GM19193 (cell line): ENCODE results near the gene TRMT2B.

Source experiments
- POLR2A ChIP-seq: IDR thresholded peaks from 4 replicates; pipeline ENCODE4 v1.6.1; 2011; ENCODE audit not compliant: insufficient read depth, insufficient read length; ENCODE audit errors: extremely low read depth

Gene TRMT2B

GRCh38 chrX:101051549-101052302, at the start of gene TRMT2B:
Gene TRMT2B (minus strand): TSS chrX:101052111. CDS start chrX:101042289, 9,822 bp downstream.
- peak; percentile 71 for TF ChIP-seq POLR2A

- TF ChIP-seq POLR2A, result peak; percentile 65
Measured at GRCh38 chrX:101097546-101098453, 45.9 kb upstream of the TRMT2B start, which contains the start of gene CENPI. Gene CENPI (plus strand): TSS chrX:101098204. CDS start chrX:101101071, 2,867 bp downstream.

GRCh38 chrX:101091817-101092216, 39.9 kb upstream of the TRMT2B start:
- no peak for TF ChIP-seq POLR2A

- TF ChIP-seq POLR2A, result no peak
Measured at GRCh38 chrX:101081231-101081630, 29.3 kb upstream of the TRMT2B start.

GRCh38 chrX:101080326-101081124, 28.6 kb upstream of the TRMT2B start:
- TF ChIP-seq POLR2A, result no peak

- no peak for TF ChIP-seq POLR2A
Measured at GRCh38 chrX:101079736-101080270, 27.9 kb upstream of the TRMT2B start.

- TF ChIP-seq POLR2A, result no peak
Measured at GRCh38 chrX:101078716-101079598, 27.0 kb upstream of the TRMT2B start, which contains the start of gene TMEM35A. Gene TMEM35A (plus strand): TSS chrX:101078879. CDS start chrX:101079003, 124 bp downstream.

- no peak for TF ChIP-seq POLR2A
Measured at GRCh38 chrX:101071582-101071981, 19.7 kb upstream of the TRMT2B start.

- no peak for TF ChIP-seq POLR2A
Measured at GRCh38 chrX:101062176-101062575, 10.3 kb upstream of the TRMT2B start.

- no peak for TF ChIP-seq POLR2A
Measured at GRCh38 chrX:101057093-101057714, 5.3 kb upstream of the TRMT2B start.

GRCh38 chrX:101051153-101051548, 760 bp downstream of the TRMT2B start:
- TF ChIP-seq POLR2A, result no peak

- no peak for TF ChIP-seq POLR2A
Measured at GRCh38 chrX:101040197-101040596, 11.7 kb downstream of the TRMT2B start.

GRCh38 chrX:101037231-101037630, 14.7 kb downstream of the TRMT2B start:
- TF ChIP-seq POLR2A, result no peak
